Hematopoietic multipotent progenitor cell treated with erythropoietin and hydrocortisone succinate and interleukin-3 and kit ligand, for 8 days (in vitro differentiated cells): Measurements from ENCODE around the gene UNC93B1.
"Not testable (repeated sequence)": the region's sequence is repeated elsewhere in the genome, so short reads cannot be mapped to it uniquely, and the experiment has no call there.

Source experiments
- DNase-seq: peaks from one replicate; pipeline ENCODE4 v3.0.0-alpha.2; 2015

The UNC93B1 gene

GRCh38 chr11:67982255-67982857, 21.5 kb downstream of the UNC93B1 start:
- DNase-seq = not testable (repeated sequence)

GRCh38 chr11:67981226-67981625, 22.7 kb downstream of the UNC93B1 start:
- not testable (repeated sequence) for DNase-seq

GRCh38 chr11:67978766-67979418, 25.0 kb downstream of the UNC93B1 start:
- DNase-seq = not testable (repeated sequence)

- not testable (repeated sequence) for DNase-seq
Measured at GRCh38 chr11:67974746-67975145, 29.2 kb downstream of the UNC93B1 start.

GRCh38 chr11:67965830-67966348, 38.0 kb downstream of the UNC93B1 start:
- DNase-seq = not testable (repeated sequence)

- DNase-seq = not testable (repeated sequence)
Measured at GRCh38 chr11:67964746-67965145, 39.2 kb downstream of the UNC93B1 start.

GRCh38 chr11:67963879-67964278, 40.0 kb downstream of the UNC93B1 start:
- not testable (repeated sequence) for DNase-seq

- not testable (repeated sequence) for DNase-seq
Measured at GRCh38 chr11:67963217-67963616, 40.7 kb downstream of the UNC93B1 start.

GRCh38 chr11:67956236-67956635, 47.7 kb downstream of the UNC93B1 start:
- DNase-seq = not testable (repeated sequence)

GRCh38 chr11:67955461-67956007, 48.4 kb downstream of the UNC93B1 start:
- peak; percentile 39 for DNase-seq

GRCh38 chr11:67954971-67955370, 48.9 kb downstream of the UNC93B1 start:
- not testable (repeated sequence) for DNase-seq

- not testable (repeated sequence) for DNase-seq
Measured at GRCh38 chr11:67954251-67954650, 49.6 kb downstream of the UNC93B1 start.

- not testable (repeated sequence) for DNase-seq
Measured at GRCh38 chr11:67950705-67951104, 53.2 kb downstream of the UNC93B1 start.

GRCh38 chr11:67947785-67948184, 56.1 kb downstream of the UNC93B1 start:
- DNase-seq = not testable (repeated sequence)

GRCh38 chr11:67946403-67946802, 57.5 kb downstream of the UNC93B1 start:
- not testable (repeated sequence) for DNase-seq

- DNase-seq = not testable (repeated sequence)
Measured at GRCh38 chr11:67943406-67943805, 60.5 kb downstream of the UNC93B1 start.
